ENCODE data around the gene TDRD1. TPM values are rescaled to one million over a fixed set of nuclear protein-coding genes. Genes with fewer than 3 reads are reported as not detected.

Gene TDRD1
- total and polyA plus RNA-seq, 2 donors (not counting 3 experiments of a cell fraction or from before 2014, with no cell fraction given) = not detected

DNA sequence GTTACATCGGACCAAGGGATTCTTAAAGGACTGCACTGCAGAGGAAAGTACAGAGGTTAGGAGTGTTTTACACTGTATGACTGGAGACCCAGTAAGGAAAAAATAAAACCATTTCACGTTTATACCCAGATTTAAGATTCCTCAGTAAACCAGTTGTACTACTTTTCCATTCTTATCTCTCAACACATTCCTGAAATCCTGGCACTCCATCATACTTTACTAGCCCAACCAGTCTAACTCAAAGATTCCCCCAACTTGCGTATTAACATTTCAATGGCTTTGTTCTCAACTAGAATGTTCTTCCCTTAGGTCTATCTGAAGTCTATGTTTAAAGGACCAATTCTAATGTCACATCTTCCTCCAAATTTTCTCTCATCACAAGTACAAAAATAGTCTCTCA is 13.1 kb upstream of the TDRD1 start:
- ChIA-PET CTCF (no interaction called here), POLR2A (no interaction called here)
- no peak overlapping the region for H3K27ac ChIP-seq (ENCODE audit: insufficient read depth, low read depth, low read length)
- TF ChIP-seq EZH2 (IDR thresholded peaks at IDR 0.05; ENCODE audit: borderline replicate concordance, low read depth, low read length, severe bottlenecking) = no peak
- TF ChIP-seq, protein P1, sequence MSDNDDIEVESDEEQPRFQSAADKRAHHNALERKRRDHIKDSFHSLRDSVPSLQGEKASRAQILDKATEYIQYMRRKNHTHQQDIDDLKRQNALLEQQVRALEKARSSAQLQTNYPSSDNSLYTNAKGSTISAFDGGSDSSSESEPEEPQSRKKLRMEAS (IDR thresholded peaks at IDR 0.05; ENCODE audit: insufficient read depth, insufficient read length) = no peak
- no peak for TF ChIP-seq MYC (IDR thresholded peaks at IDR 0.05; ENCODE audit: low read depth, low read length)
- no peak for TF ChIP-seq POLR2A (IDR thresholded peaks at IDR 0.05; ENCODE audit: low read depth, low read length)
- TF ChIP-seq POLR2AphosphoS5 (IDR thresholded peaks at IDR 0.05; ENCODE audit: insufficient read depth, low read depth, low read length) = no peak
- TF ChIP-seq JUN (IDR thresholded peaks at IDR 0.05; ENCODE audit: borderline replicate concordance, insufficient read depth, insufficient read length, low read depth) = no peak
- no peak for TF ChIP-seq GATA2 (IDR thresholded peaks at IDR 0.05; ENCODE audit: insufficient read depth, insufficient read length, low read depth, low read length)
- no peak for TF ChIP-seq FOS (IDR thresholded peaks at IDR 0.05; ENCODE audit: borderline replicate concordance, insufficient read depth, low read length)
- TF ChIP-seq, protein P2, sequence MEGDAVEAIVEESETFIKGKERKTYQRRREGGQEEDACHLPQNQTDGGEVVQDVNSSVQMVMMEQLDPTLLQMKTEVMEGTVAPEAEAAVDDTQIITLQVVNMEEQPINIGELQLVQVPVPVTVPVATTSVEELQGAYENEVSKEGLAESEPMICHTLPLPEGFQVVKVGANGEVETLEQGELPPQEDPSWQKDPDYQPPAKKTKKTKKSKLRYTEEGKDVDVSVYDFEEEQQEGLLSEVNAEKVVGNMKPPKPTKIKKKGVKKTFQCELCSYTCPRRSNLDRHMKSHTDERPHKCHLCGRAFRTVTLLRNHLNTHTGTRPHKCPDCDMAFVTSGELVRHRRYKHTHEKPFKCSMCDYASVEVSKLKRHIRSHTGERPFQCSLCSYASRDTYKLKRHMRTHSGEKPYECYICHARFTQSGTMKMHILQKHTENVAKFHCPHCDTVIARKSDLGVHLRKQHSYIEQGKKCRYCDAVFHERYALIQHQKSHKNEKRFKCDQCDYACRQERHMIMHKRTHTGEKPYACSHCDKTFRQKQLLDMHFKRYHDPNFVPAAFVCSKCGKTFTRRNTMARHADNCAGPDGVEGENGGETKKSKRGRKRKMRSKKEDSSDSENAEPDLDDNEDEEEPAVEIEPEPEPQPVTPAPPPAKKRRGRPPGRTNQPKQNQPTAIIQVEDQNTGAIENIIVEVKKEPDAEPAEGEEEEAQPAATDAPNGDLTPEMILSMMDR (IDR thresholded peaks at IDR 0.05; ENCODE audit: extremely low read depth in 1 of 2, insufficient read depth in 1 of 2, low read depth in 1 of 2, low read length in 2 of 2) = no peak
- no peak overlapping the region for H2AFZ ChIP-seq (ENCODE audit: low read depth, low read length)
- no peaks in the 10 kb centered on the region for H3K9me3 ChIP-seq (replicated peaks; ENCODE audit: control insufficient read depth, insufficient read depth, low read length)
- peaks cover 17% of the 10 kb centered on the region for H3K79me2 ChIP-seq (ENCODE audit: control insufficient read depth, insufficient read depth, low read length)
- H3K36me3 ChIP-seq (ENCODE audit: control insufficient read depth in 2 of 2, extremely low read depth in 1 of 2, insufficient read depth in 2 of 2, low read length in 2 of 2) = no peaks in the 10 kb centered on the region
- H3K9ac ChIP-seq (replicated peaks; ENCODE audit: extremely low read depth, insufficient read depth, low read length) = no peak overlapping the region
- no peaks in the 10 kb centered on the region for H3K27me3 ChIP-seq (ENCODE audit: control insufficient read depth in 2 of 2, insufficient read depth in 2 of 2, low read length in 2 of 2)
- no peaks in the 10 kb centered on the region for H4K20me1 ChIP-seq (replicated peaks; ENCODE audit: control insufficient read depth, extremely low read depth, insufficient read depth, low read length)
- no peak overlapping the region for H3K4me3 ChIP-seq (replicated peaks in 1 of 3; ENCODE audit: insufficient read depth in 1 of 3, low read depth in 1 of 3, low read length in 3 of 3)
- H3K4me2 ChIP-seq (ENCODE audit: insufficient read depth, low read length) = no peak overlapping the region
- no peaks in the 10 kb centered on the region for H3K9me1 ChIP-seq (replicated peaks; ENCODE audit: control insufficient read depth, extremely low read depth, insufficient read depth, low read length)
- intact Hi-C loops (cut with micrococcal nuclease) (no loop called here), dilution Hi-C loops (cut with MboI; ENCODE audit: extremely low pct_ligation_motif_present, low sequenced_read_pairs) (no loop called here)
- FAIRE-seq (no peak), DNase-seq (ENCODE audit: low read depth, low spot score) (no peak)
- BruUV-seq (replicated peaks) = no TSS peak
- no peaks in the 10 kb centered on the region for H3K4me1 ChIP-seq (ENCODE audit: control insufficient read depth, extremely low read depth, insufficient read depth, low read length)
